Spleen (tissue), 11 donors: ENCODE results near the gene POLR3B. TPM values are rescaled to one million over a fixed set of nuclear protein-coding genes. Genes with fewer than 3 reads are reported as not detected.
A peak's percentile ranks its signal among the peaks of the same experiment; 100 is the strongest.
"Not testable (repeated sequence)": the region's sequence is repeated elsewhere in the genome, so short reads cannot be mapped to it uniquely, and the experiment has no call there.

Experiments
- DNase-seq: peaks from one replicate; pipeline ENCODE4 v3.0.0-alpha.2; 2020
- H3K27ac ChIP-seq, 8 donors: fragments of 200-600 bp; sonication (generic) in 7 of 8; 1 replicate in 4 of 8; 2 replicates in 4 of 8; pipeline versions ENCODE4 v1.5.0 to v1.8.0; 2016 to 2021; ENCODE audit warnings: inconsistent platforms in 4 of 8, mild to moderate bottlenecking in 4 of 8, moderate library complexity in 1 of 8
- H3K27me3 ChIP-seq, 7 donors: fragments of 200-600 bp; sonication (generic) in 6 of 7; replicated peaks in 1 of 7; 1 replicate in 4 of 7; 2 replicates in 3 of 7; pipeline versions ENCODE4 v1.5.0 to v1.8.0; 2016 to 2021; ENCODE audit warnings: inconsistent platforms in 3 of 7, mild to moderate bottlenecking in 1 of 7
- H3K36me3 ChIP-seq, 6 donors: fragments of 200-600 bp; sonication (generic) in 5 of 6; 1 replicate in 4 of 6; 2 replicates in 2 of 6; pipeline versions ENCODE4 v1.5.0 to v1.8.0; 2016 to 2021; ENCODE audit warnings: inconsistent platforms in 2 of 6
- H3K4me1 ChIP-seq, 6 donors: fragments of 200-600 bp; sonication (generic) in 5 of 6; 1 replicate in 3 of 6; 2 replicates in 3 of 6; pipeline versions ENCODE4 v1.5.0 to v1.8.0; 2016 to 2021; ENCODE audit warnings: inconsistent platforms in 3 of 6
- H3K4me3 ChIP-seq, 8 donors: fragments of 200-600 bp; sonication (generic) in 7 of 8; 1 replicate in 4 of 8; 2 replicates in 4 of 8; pipeline versions ENCODE4 v1.5.0 to v1.8.0; 2016 to 2021; ENCODE audit warnings: inconsistent platforms in 4 of 8, mild to moderate bottlenecking in 4 of 8, moderate library complexity in 2 of 8
- H3K9me3 ChIP-seq, 8 donors: fragments of 200-600 bp; sonication (generic) in 7 of 8; 1 replicate in 4 of 8; 2 replicates in 4 of 8; pipeline versions ENCODE4 v1.5.0 to v1.8.0; 2016 to 2021; ENCODE audit warnings: inconsistent platforms in 4 of 8
- POLR2A ChIP-seq, 3 donors: fragments of 450-650 bp; IDR thresholded peaks; one replicate each; pipeline ENCODE4 v1.5.1; 2017; ENCODE audit warnings: antibody characterized with exemption in 3 of 3, mild to moderate bottlenecking in 1 of 3
- POLR2AphosphoS5 ChIP-seq, 3 donors: sonication (generic); formaldehyde crosslinking; IDR thresholded peaks; one replicate each; pipeline ENCODE4 v1.5.1; 2017; ENCODE audit warnings: antibody characterized with exemption in 3 of 3
- WGBS, 5 donors: extraction: QIAGEN DNeasy Blood & Tissue Kit in 3 of 5; methylation state at CpG; one replicate each; pipeline versions ENCODE4 v1.1.5 to v1.1.7; 2013 to 2018; 5-methylcytosine and 5-hydroxymethylcytosine counted together
- intact Hi-C: fragments of 100-400 bp; cut with DNase I; formaldehyde crosslinking; loops from one replicate; pipeline ENCODE4 v1.15.0; 2023; ENCODE audit warnings: low total_unique reads
- polyA plus RNA-seq, 3 donors: library from polyadenylated mRNA; stranded (reverse); fragments of 200-250 nt; gene quantifications; one replicate each; pipeline ENCODE4 v1.2.1, GENCODE V29; 2013
- total RNA-seq, 7 donors: library from RNA; depleted of rRNA in 3 of 7; stranded (reverse); fragments of >200 nt in 3 of 7; fragmentation: NEBNext Ultra II Directional in 4 of 7; extraction: Animal tissue kit (Norgen Biotek cat#: 25700) in 4 of 7; gene quantifications; one replicate each; pipeline versions ENCODE4 v1.1.0 to v1.2.1, GENCODE V29; 2016 to 2021
- TF ChIP-seq, protein P1 (sequence below), 11 experiments: fragments of 200-600 bp in 7 of 11; fragments of 450-650 bp in 4 of 11; sonication (generic) in 4 of 11; IDR thresholded peaks in 8 of 11; conservative IDR thresholded peaks in 3 of 11; 1 replicate in 7 of 11; 2 replicates in 4 of 11; pipeline versions ENCODE4 v1.4.0 to v1.8.0; 2016 to 2021; ENCODE audit warnings: antibody characterized with exemption in 11 of 11, inconsistent platforms in 4 of 11, mild to moderate bottlenecking in 1 of 11
- donor health status: healthy with polysubstance abuse.
- donor health status: DM: no; HTN: no; CAD: no; lungs with moderate emphysema.
- donor health status: DM: no; HTN: no; CAD: no.
- donor health status: Bipolar disorder and iron deficiency.
- donor health status: healthy.
- donor health status: DM: no; HTN: no; CAD: no.
- donor health status: DM: yes; HTN: yes; CAD: no.

Gene POLR3B
- total and polyA plus RNA-seq, 10 donors: 1.9 to 10.0 (median 5.6) TPM

DNA sequence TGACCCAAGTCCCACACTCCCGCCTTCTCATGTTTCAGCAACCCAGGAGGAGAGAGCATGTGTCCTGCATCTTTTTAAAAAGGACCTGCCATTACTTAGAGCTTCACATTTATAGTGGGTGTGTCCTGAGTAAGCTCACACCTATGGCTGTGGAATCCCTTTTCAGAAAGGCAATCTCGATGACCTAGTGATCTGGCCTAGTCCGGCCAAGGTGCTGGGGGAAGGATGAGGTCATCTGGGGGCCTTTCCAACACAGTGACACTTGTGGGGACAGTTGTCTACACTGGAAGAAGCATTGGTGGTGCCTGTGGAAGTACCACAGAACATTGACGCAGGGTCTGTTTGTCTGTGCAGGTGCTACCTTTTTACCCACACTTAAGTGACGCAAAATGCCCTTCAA is 46.9 kb upstream of the POLR3B start:
- no peak for TF ChIP-seq POLR2A (IDR thresholded peaks at IDR 0.05)
- TF ChIP-seq, protein P1, sequence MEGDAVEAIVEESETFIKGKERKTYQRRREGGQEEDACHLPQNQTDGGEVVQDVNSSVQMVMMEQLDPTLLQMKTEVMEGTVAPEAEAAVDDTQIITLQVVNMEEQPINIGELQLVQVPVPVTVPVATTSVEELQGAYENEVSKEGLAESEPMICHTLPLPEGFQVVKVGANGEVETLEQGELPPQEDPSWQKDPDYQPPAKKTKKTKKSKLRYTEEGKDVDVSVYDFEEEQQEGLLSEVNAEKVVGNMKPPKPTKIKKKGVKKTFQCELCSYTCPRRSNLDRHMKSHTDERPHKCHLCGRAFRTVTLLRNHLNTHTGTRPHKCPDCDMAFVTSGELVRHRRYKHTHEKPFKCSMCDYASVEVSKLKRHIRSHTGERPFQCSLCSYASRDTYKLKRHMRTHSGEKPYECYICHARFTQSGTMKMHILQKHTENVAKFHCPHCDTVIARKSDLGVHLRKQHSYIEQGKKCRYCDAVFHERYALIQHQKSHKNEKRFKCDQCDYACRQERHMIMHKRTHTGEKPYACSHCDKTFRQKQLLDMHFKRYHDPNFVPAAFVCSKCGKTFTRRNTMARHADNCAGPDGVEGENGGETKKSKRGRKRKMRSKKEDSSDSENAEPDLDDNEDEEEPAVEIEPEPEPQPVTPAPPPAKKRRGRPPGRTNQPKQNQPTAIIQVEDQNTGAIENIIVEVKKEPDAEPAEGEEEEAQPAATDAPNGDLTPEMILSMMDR (IDR thresholded peaks at IDR 0.05 in 8 of 11, conservative IDR thresholded peaks at IDR 0.05 in 3 of 11): no peak
- TF ChIP-seq POLR2AphosphoS5 (IDR thresholded peaks at IDR 0.05): no peak
- DNase-seq: no peak
- Histone ChIP-seq H3K4me3 (peak overlapping the region in 1 of 8 donors; percentile 0), H3K36me3 (peaks cover 0 to 50% (median 7%) of the 10 kb centered on the region in 6 donors), H3K4me1 (peaks cover 12 to 78% (median 47%) of the 10 kb centered on the region in 6 donors), H3K27me3 (no peaks in the 10 kb centered on the region), H3K9me3 (no peaks in the 10 kb centered on the region), H3K27ac (peak overlapping the region in 5 of 8 donors; percentile 13 to 67 (median 58))
- intact Hi-C loops: no loop called here
- 77 to 95% (median 88%) methylated on average over 5 of the region's 5 CpGs for WGBS, 5 donors

DNA sequence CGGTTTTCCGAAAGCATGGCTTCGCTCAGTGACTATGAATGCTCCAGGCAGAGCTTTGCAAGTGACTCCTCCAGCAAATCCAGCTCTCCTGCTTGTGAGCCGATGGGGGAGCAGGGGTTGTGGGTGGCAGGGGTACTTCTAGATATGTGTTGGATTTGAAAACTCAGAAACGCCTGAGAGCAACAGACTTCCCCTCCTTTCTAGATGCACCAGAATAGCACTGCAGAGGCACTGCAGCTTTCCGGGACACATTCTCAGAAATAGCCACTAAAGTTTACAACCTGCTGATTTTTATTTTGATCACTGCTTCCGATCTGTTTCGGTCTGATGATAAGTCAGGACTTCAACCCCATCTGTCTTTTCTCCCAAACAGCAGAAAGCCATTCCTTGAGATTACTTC is 46.4 kb upstream of the POLR3B start:
- 41 to 56% (median 47%) methylated on average over 5 to 8 of the region's 8 CpGs for WGBS, 5 donors
- no peak for DNase-seq
- peak overlapping the region in 6 of 8 donors; percentile 13 to 67 (median 50) for H3K27ac ChIP-seq
- H3K9me3 ChIP-seq: no peaks in the 10 kb centered on the region
- peaks cover 0 to 54% (median 10%) of the 10 kb centered on the region in 6 donors for H3K36me3 ChIP-seq
- intact Hi-C loops: no loop called here
- H3K4me1 ChIP-seq: peaks cover 12 to 78% (median 44%) of the 10 kb centered on the region in 6 donors
- H3K27me3 ChIP-seq: no peaks in the 10 kb centered on the region
- H3K4me3 ChIP-seq: peak overlapping the region in 1 of 8 donors; percentile 0
- no peak for TF ChIP-seq POLR2AphosphoS5 (IDR thresholded peaks at IDR 0.05)
- TF ChIP-seq POLR2A (IDR thresholded peaks at IDR 0.05): no peak
- TF ChIP-seq, protein P1 (IDR thresholded peaks at IDR 0.05 in 8 of 11, conservative IDR thresholded peaks at IDR 0.05 in 3 of 11): no peak

DNA sequence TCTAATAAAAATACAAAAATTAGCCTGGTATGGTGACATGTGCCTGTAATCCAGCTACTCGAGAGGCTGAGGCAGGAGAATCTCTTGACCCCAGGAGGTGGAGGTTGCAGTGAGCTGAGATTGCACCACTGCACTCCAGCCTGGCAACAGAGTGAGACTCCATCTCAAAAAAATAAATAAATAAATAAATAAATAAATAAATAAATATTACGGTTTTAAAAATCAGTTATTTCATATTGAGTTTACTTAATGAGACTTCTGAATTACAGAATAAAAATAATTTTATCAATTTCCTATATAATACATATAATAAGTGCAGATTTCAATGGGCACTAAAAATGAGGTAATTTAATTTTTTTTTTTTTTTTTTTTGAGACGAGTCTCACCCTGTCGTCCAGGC is 44.1 kb upstream of the POLR3B start:
- H3K4me3 ChIP-seq, H3K9me3 ChIP-seq, intact Hi-C loops, H3K27ac ChIP-seq, DNase-seq, H3K27me3 ChIP-seq: not testable (repeated sequence)
- Histone ChIP-seq H3K36me3 (peaks cover 2 to 68% (median 30%) of the 10 kb centered on the region in 6 donors), H3K4me1 (peaks cover 7 to 57% (median 32%) of the 10 kb centered on the region in 6 donors)
- 66 to 91% (median 73%) methylated on average over 4 of the region's 4 CpGs for WGBS, 5 donors

- no peak for DNase-seq
- peaks cover 4 to 89% (median 45%) of the 10 kb centered on the region in 6 donors for H3K36me3 ChIP-seq
- H3K4me1 ChIP-seq: peaks cover 7 to 36% (median 19%) of the 10 kb centered on the region in 6 donors
- TF ChIP-seq POLR2AphosphoS5 (IDR thresholded peaks at IDR 0.05) (no peak), POLR2A (IDR thresholded peaks at IDR 0.05) (no peak)
- H3K4me3 ChIP-seq: no peak overlapping the region
- intact Hi-C loops: no loop called here
- H3K27me3 ChIP-seq: no peaks in the 10 kb centered on the region
- H3K27ac ChIP-seq: no peak overlapping the region
- WGBS, 5 donors: 80 to 87% (median 84%) methylated on average over 4 of the region's 4 CpGs
- no peaks in the 10 kb centered on the region for H3K9me3 ChIP-seq
These were observed 42.0 kb upstream of the POLR3B start for GRCh38 chr12:106315523-106315922.

- TF ChIP-seq POLR2A (IDR thresholded peaks at IDR 0.05) (no peak), POLR2AphosphoS5 (IDR thresholded peaks at IDR 0.05) (no peak)
- TF ChIP-seq, protein P1 (IDR thresholded peaks at IDR 0.05 in 8 of 11, conservative IDR thresholded peaks at IDR 0.05 in 3 of 11): no peak
- H3K9me3 ChIP-seq: no peaks in the 10 kb centered on the region
- H3K4me1 ChIP-seq: peaks cover 0 to 16% (median 5%) of the 10 kb centered on the region in 6 donors
- no peak for DNase-seq
- 84 to 94% (median 89%) methylated on average over 6 of the region's 6 CpGs for WGBS, 5 donors
- H3K4me3 ChIP-seq: no peak overlapping the region
- no peaks in the 10 kb centered on the region for H3K27me3 ChIP-seq
- peaks cover 6 to 100% (median 63%) of the 10 kb centered on the region in 6 donors for H3K36me3 ChIP-seq
- no peak overlapping the region for H3K27ac ChIP-seq
- intact Hi-C loops: no loop called here
These were observed 40.0 kb upstream of the POLR3B start for GRCh38 chr12:106317406-106318082.
